ENCODE data around the gene SRPRA.

GRCh38 chr11:126282361-126282735 is 13.7 kb upstream of the SRPRA start:
- TF ChIP-seq RAD21 (IDR thresholded peaks at IDR 0.05; ENCODE audit: low read depth) (no peak), EGR1 (IDR thresholded peaks at IDR 0.05) (no peak), TCF12 (IDR thresholded peaks at IDR 0.05; ENCODE audit: low read depth) (no peak), TAF1 (IDR thresholded peaks at IDR 0.05; ENCODE audit: low read depth) (no peak), EP300 (IDR thresholded peaks at IDR 0.05; ENCODE audit: borderline replicate concordance) (no peak), CEBPB (IDR thresholded peaks at IDR 0.05) (no peak), YY1 (IDR thresholded peaks at IDR 0.05; ENCODE audit: low read depth) (no peak), USF1 (IDR thresholded peaks at IDR 0.05) (no peak), CREB1 (IDR thresholded peaks at IDR 0.05; ENCODE audit: low read depth) (no peak), NFIC (IDR thresholded peaks at IDR 0.05) (no peak), MAX (IDR thresholded peaks at IDR 0.05) (peak; percentile 7; the same call in 1 of the 2 replicates)
- TF ChIP-seq, protein P1, sequence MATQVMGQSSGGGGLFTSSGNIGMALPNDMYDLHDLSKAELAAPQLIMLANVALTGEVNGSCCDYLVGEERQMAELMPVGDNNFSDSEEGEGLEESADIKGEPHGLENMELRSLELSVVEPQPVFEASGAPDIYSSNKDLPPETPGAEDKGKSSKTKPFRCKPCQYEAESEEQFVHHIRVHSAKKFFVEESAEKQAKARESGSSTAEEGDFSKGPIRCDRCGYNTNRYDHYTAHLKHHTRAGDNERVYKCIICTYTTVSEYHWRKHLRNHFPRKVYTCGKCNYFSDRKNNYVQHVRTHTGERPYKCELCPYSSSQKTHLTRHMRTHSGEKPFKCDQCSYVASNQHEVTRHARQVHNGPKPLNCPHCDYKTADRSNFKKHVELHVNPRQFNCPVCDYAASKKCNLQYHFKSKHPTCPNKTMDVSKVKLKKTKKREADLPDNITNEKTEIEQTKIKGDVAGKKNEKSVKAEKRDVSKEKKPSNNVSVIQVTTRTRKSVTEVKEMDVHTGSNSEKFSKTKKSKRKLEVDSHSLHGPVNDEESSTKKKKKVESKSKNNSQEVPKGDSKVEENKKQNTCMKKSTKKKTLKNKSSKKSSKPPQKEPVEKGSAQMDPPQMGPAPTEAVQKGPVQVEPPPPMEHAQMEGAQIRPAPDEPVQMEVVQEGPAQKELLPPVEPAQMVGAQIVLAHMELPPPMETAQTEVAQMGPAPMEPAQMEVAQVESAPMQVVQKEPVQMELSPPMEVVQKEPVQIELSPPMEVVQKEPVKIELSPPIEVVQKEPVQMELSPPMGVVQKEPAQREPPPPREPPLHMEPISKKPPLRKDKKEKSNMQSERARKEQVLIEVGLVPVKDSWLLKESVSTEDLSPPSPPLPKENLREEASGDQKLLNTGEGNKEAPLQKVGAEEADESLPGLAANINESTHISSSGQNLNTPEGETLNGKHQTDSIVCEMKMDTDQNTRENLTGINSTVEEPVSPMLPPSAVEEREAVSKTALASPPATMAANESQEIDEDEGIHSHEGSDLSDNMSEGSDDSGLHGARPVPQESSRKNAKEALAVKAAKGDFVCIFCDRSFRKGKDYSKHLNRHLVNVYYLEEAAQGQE (IDR thresholded peaks at IDR 0.05; ENCODE audit: low read depth), result no peak

Data from Ishikawa (cell line).